ENCODE results near the gene HAUS5. TPM values are rescaled to one million over a fixed set of nuclear protein-coding genes. Genes with fewer than 3 reads are reported as not detected.

The HAUS5 gene
- total RNA-seq, 4 donors from 2014 or later, result 2.5 to 4.8 (median 3.4) TPM

GRCh38 chr19:35628565-35629331, 16.2 kb downstream of the HAUS5 start, which contains the start of gene RBM42:
RBM42 (plus strand) TSS chr19:35629036; CDS start chr19:35629154, 118 bp downstream.
- peak in 2 of 5 experiments; percentile 51 to 67 for TF ChIP-seq CTCF (IDR thresholded peaks at IDR 0.05 in 4 of 5, conservative IDR thresholded peaks at IDR 0.05 in 1 of 5)
- peak; percentile 71 for TF ChIP-seq POLR2A (IDR thresholded peaks at IDR 0.05)
- peak within 1 kb of the TSS; percentile 89 to 95 (median 94) for H3K27ac ChIP-seq
- H3K9me3 ChIP-seq, result no peaks in the 10 kb centered on the region
- intact Hi-C loops (cut with DNase I; ENCODE audit: low total_unique reads) (loop anchor here (1.0 to 10.0 kb wide), 6 partner anchors 16 to 306 kb away; partner anchors contain the start of genes COX6B1, HAUS5, LRFN3 and TMEM147), in situ Hi-C loops (cut with MboI; ENCODE audit: low sequenced_read_pairs in 4 of 4) (no loop called here)
- peak; percentile 99 to 100 for ATAC-seq
- H3K36me3 ChIP-seq, result peaks cover 0 to 36% of the 10 kb centered on the region in 2 donors
- H3K4me3 ChIP-seq, result peak within 1 kb of the TSS; percentile 68 to 100 (median 96)
- DNase-seq, result peak; percentile 97 to 98
- no peaks in the 10 kb centered on the region for H3K27me3 ChIP-seq
- H3K4me1 ChIP-seq, result peaks cover 8 to 23% of the 10 kb centered on the region in 2 donors

- Histone ChIP-seq H3K9me3 (no peaks in the 10 kb centered on the region), H3K4me3 (peak overlapping the region; percentile 68 to 100 (median 96)), H3K27me3 (no peaks in the 10 kb centered on the region), H3K27ac (peak overlapping the region; percentile 89 to 95 (median 94)), H3K4me1 (peaks cover 8 to 23% of the 10 kb centered on the region in 2 donors), H3K36me3 (peaks cover 0 to 42% of the 10 kb centered on the region in 2 donors)
- TF ChIP-seq CTCF (IDR thresholded peaks at IDR 0.05 in 4 of 5, conservative IDR thresholded peaks at IDR 0.05 in 1 of 5) (no peak), POLR2A (IDR thresholded peaks at IDR 0.05) (no peak)
- in situ Hi-C loops (cut with MboI; ENCODE audit: low sequenced_read_pairs in 4 of 4), result no loop called here
- intact Hi-C loops (cut with DNase I; ENCODE audit: low total_unique reads), result loop anchor here (1.0 to 10.0 kb wide), 2 partner anchors 15 to 306 kb away; partner anchors contain the start of gene LRFN3
- ATAC-seq, result no peak
- no peak for DNase-seq
These were observed 16.7 kb downstream of the HAUS5 start for GRCh38 chr19:35629332-35629633.

- ATAC-seq, result no peak
- H3K9me3 ChIP-seq, result no peaks in the 10 kb centered on the region
- H3K4me3 ChIP-seq, result no peak overlapping the region
- intact Hi-C loops (cut with DNase I; ENCODE audit: low total_unique reads), result no loop called here
- peaks cover 0 to 78% of the 10 kb centered on the region in 2 donors for H3K36me3 ChIP-seq
- no peaks in the 10 kb centered on the region for H3K27me3 ChIP-seq
- no peak for DNase-seq
- H3K4me1 ChIP-seq, result peaks cover 0 to 12% of the 10 kb centered on the region in 2 donors
- H3K27ac ChIP-seq, result no peak overlapping the region
- in situ Hi-C loops (cut with MboI; ENCODE audit: low sequenced_read_pairs in 4 of 4), result no loop called here
- TF ChIP-seq CTCF (IDR thresholded peaks at IDR 0.05 in 4 of 5, conservative IDR thresholded peaks at IDR 0.05 in 1 of 5), result no peak
- TF ChIP-seq POLR2A (IDR thresholded peaks at IDR 0.05), result no peak
These were observed 21.3 kb downstream of the HAUS5 start for GRCh38 chr19:35633727-35634440.

- Histone ChIP-seq H3K27me3 (no peaks in the 10 kb centered on the region), H3K4me1 (no peaks in the 10 kb centered on the region), H3K27ac (no peak overlapping the region), H3K9me3 (no peaks in the 10 kb centered on the region), H3K4me3 (no peak overlapping the region), H3K36me3 (peaks cover 0 to 63% of the 10 kb centered on the region in 2 donors)
- DNase-seq (no peak), ATAC-seq (no peak)
- no peak for TF ChIP-seq CTCF (IDR thresholded peaks at IDR 0.05 in 4 of 5, conservative IDR thresholded peaks at IDR 0.05 in 1 of 5)
- TF ChIP-seq POLR2A (IDR thresholded peaks at IDR 0.05), result no peak
- in situ Hi-C loops (cut with MboI; ENCODE audit: low sequenced_read_pairs in 4 of 4) (no loop called here), intact Hi-C loops (cut with DNase I; ENCODE audit: low total_unique reads) (no loop called here)
These were observed 24.1 kb downstream of the HAUS5 start for GRCh38 chr19:35636651-35637050.

All from gastrocnemius medialis (tissue), 4 donors.